ENCODE measurements around the gene CYS1. TPM values are rescaled to one million over a fixed set of nuclear protein-coding genes. Genes with fewer than 3 reads are reported as not detected.

Gene CYS1
- total and polyA plus RNA-seq, 2 of the 8 experiments (the other 6 are each of a cell fraction or from before 2014, with no cell fraction given), result 0.09 to 0.13 TPM

GRCh38 chr2:10043906-10044601, 36.2 kb downstream of the CYS1 start (continued):
- TF ChIP-seq ATF2 (IDR thresholded peaks at IDR 0.05; ENCODE audit: low read length), result peak; percentile 86; the same call in 1 of the 2 replicates
- TF ChIP-seq FOSL1 (IDR thresholded peaks at IDR 0.05; ENCODE audit: insufficient read depth, low read depth, low read length), result no peak
- peak; percentile 79 for TF ChIP-seq CREB1 (IDR thresholded peaks at IDR 0.05)

Data from H1 (cell line).